HFFc6 (cell line): Measurements from ENCODE around the gene DCAF8. TPM values are rescaled to one million over a fixed set of nuclear protein-coding genes. Genes with fewer than 3 reads are reported as not detected.

Experiments
- DNase-seq: peaks from one replicate; pipeline ENCODE4 v3.0.0-alpha.2; 2018
- H3K27ac Mint-ChIP-seq: 2 replicates; pipeline ENCODE4 v1.8.0; 2020; ENCODE audit warnings: mild to moderate bottlenecking, mixed read lengths
- H3K27me3 Mint-ChIP-seq: 2 replicates; pipeline ENCODE4 v1.8.0; 2021; ENCODE audit warnings: mild to moderate bottlenecking, moderate library complexity, mixed read lengths; ENCODE audit not compliant: insufficient read depth
- H3K36me3 Mint-ChIP-seq: 2 replicates; pipeline ENCODE4 v1.8.0; 2021; ENCODE audit warnings: low read depth, mixed read lengths
- H3K4me1 Mint-ChIP-seq: 2 replicates; pipeline ENCODE4 v1.8.0; 2020; ENCODE audit warnings: low read depth, mixed read lengths
- H3K4me3 Mint-ChIP-seq: 2 replicates; pipeline ENCODE4 v1.8.0; 2020; ENCODE audit warnings: mild to moderate bottlenecking, moderate library complexity, mixed read lengths
- H3K9me3 Mint-ChIP-seq: 2 replicates; pipeline ENCODE4 v1.8.0; 2020; ENCODE audit warnings: mild to moderate bottlenecking, mixed read lengths
- total RNA-seq, 6 experiments: library from RNA; stranded (reverse); fragmentation: NEBNext Ultra II Directional; extraction: Animal tissue kit (Norgen Biotek cat#: 25700); gene quantifications; 2 replicates in 1 of 6; 3 replicates in 5 of 6; pipeline ENCODE4 v1.2.3, GENCODE V29; 2021
- TF ChIP-seq, protein P1 (sequence below): fragments of 200-600 bp; sonication (generic); IDR thresholded peaks from 2 replicates; pipeline ENCODE4 v1.5.0; 2021; ENCODE audit warnings: antibody characterized with exemption, mild to moderate bottlenecking

The DCAF8 gene
- total RNA-seq, 6 experiments from 2014 or later = 65.9 to 73.0 (median 70.1) TPM

- Mint-ChIP-seq H3K27ac (peak overlapping the region; percentile 62), H3K9me3 (no peaks in the 10 kb centered on the region), H3K36me3 (0 out of 2 replicates have a peak, but pooled peaks cover 4% of the 10 kb centered on the region), H3K4me3 (no peak overlapping the region), H3K27me3 (no peaks in the 10 kb centered on the region), H3K4me1 (peaks cover 29% of the 10 kb centered on the region)
- peak; percentile 70 for DNase-seq
- TF ChIP-seq, protein P1, sequence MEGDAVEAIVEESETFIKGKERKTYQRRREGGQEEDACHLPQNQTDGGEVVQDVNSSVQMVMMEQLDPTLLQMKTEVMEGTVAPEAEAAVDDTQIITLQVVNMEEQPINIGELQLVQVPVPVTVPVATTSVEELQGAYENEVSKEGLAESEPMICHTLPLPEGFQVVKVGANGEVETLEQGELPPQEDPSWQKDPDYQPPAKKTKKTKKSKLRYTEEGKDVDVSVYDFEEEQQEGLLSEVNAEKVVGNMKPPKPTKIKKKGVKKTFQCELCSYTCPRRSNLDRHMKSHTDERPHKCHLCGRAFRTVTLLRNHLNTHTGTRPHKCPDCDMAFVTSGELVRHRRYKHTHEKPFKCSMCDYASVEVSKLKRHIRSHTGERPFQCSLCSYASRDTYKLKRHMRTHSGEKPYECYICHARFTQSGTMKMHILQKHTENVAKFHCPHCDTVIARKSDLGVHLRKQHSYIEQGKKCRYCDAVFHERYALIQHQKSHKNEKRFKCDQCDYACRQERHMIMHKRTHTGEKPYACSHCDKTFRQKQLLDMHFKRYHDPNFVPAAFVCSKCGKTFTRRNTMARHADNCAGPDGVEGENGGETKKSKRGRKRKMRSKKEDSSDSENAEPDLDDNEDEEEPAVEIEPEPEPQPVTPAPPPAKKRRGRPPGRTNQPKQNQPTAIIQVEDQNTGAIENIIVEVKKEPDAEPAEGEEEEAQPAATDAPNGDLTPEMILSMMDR = peak; percentile 84
Observed at GRCh38 chr1:160251687-160252526, 10.4 kb downstream of the DCAF8 start.

DNA sequence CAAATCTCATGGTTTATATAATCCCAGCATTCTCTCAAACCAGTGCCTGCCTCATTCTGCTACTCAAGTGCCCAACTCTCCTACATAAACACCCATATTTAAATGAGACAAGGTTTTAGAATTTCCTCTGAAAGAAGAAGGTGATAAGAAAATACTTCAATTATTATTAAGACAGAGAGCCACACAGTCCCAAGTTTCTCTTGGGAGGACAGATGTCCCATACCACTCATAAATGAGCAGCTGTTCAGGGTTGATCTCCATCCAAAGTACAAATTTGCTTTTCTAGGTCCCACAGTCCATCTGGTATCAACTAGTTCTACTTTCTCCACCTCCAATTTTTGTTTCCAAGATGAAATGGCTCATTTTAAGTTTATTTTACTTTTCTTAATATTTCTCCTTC, 11.3 kb downstream of the DCAF8 start:
- peaks cover 20% of the 10 kb centered on the region for H3K4me1 Mint-ChIP-seq
- H3K36me3 Mint-ChIP-seq = 0 out of 2 replicates have a peak, but pooled peaks cover 4% of the 10 kb centered on the region
- DNase-seq = no peak
- H3K9me3 Mint-ChIP-seq = no peaks in the 10 kb centered on the region
- no peak overlapping the region for H3K27ac Mint-ChIP-seq
- TF ChIP-seq, protein P1 = no peak
- no peaks in the 10 kb centered on the region for H3K27me3 Mint-ChIP-seq
- H3K4me3 Mint-ChIP-seq = no peak overlapping the region

- H3K27me3 Mint-ChIP-seq = no peaks in the 10 kb centered on the region; the same call in 1 of the 2 replicates
Observed at GRCh38 chr1:160247053-160247452, 15.3 kb downstream of the DCAF8 start.

GRCh38 chr1:160245434-160245833, 16.9 kb downstream of the DCAF8 start:
- Mint-ChIP-seq H3K9me3 (no peaks in the 10 kb centered on the region), H3K27me3 (no peaks in the 10 kb centered on the region; the same call in 1 of the 2 replicates), H3K4me1 (peaks cover 11% of the 10 kb centered on the region), H3K36me3 (no peaks in the 10 kb centered on the region; the same call in 1 of the 2 replicates), H3K4me3 (no peak overlapping the region), H3K27ac (no peak overlapping the region; the same call in 1 of the 2 replicates)
- DNase-seq = no peak
- TF ChIP-seq, protein P1 = no peak

More at GRCh38 chr1:160247053-160247452, 15.3 kb downstream of the DCAF8 start:
- H3K27ac Mint-ChIP-seq = no peak overlapping the region
- H3K4me3 Mint-ChIP-seq = no peak overlapping the region
- H3K36me3 Mint-ChIP-seq = no peaks in the 10 kb centered on the region; the same call in 1 of the 2 replicates
- DNase-seq = no peak
- H3K9me3 Mint-ChIP-seq = no peaks in the 10 kb centered on the region
- TF ChIP-seq, protein P1 = no peak
- H3K4me1 Mint-ChIP-seq = peaks cover 17% of the 10 kb centered on the region

DNA sequence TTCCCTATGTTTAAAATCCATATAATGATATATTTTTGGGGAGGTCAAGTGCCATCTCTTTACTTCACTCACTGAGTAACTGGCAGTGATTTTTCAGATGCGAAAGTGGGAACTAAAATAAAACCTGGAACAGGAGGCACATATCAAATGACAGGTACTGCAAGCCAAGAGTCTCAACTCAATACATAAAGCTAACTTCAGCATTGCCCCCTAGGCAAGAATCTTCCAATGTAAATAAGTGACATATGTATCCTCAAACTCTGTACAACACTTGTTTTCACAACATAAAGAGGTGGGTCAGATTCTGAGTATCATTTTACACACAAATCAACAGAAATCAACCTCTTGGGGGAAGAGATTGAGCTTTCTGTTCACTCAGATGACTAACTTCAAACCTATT, 18.1 kb downstream of the DCAF8 start:
- Mint-ChIP-seq H3K4me3 (no peak overlapping the region), H3K36me3 (peaks cover 4% of the 10 kb centered on the region), H3K27ac (no peak overlapping the region), H3K4me1 (peaks cover 4% of the 10 kb centered on the region), H3K27me3 (no peaks in the 10 kb centered on the region; the same call in 1 of the 2 replicates), H3K9me3 (no peaks in the 10 kb centered on the region)
- TF ChIP-seq, protein P1 = no peak
- DNase-seq = no peak
